CD4-positive, alpha-beta T cell (primary cell): ENCODE data around the gene MEIKIN. TPM values are rescaled to one million over a fixed set of nuclear protein-coding genes. Genes with fewer than 3 reads are reported as not detected.

ENCODE experiments used
- ATAC-seq: fragments of 200-7000 bp; cut with Tn5 transposase; one replicate; pipeline ENCODE4 v1.10.0; 2022; ENCODE audit warnings: mild to moderate bottlenecking; ENCODE audit not compliant: poor library complexity
- CTCF ChIA-PET: fragments of 350-600 bp; sonication (Branson Sonifier 250); formaldehyde crosslinking; loops from one replicate; lab custom pipeline; 2021; ENCODE audit warnings: antibody characterized with exemption, inconsistent platforms; lab: Charles Lee
- POLR2A ChIA-PET: fragments of 350-600 bp; sonication (Branson Sonifier 250); formaldehyde crosslinking; loops from one replicate; lab custom pipeline; 2021; ENCODE audit warnings: antibody characterized with exemption, inconsistent platforms; lab: Charles Lee
- DNase-seq, 14 experiments: peaks; one replicate each; pipeline ENCODE4 v3.0.0-alpha.2; 2013 to 2020; ENCODE audit warnings: mixed read lengths in 2 of 14
- H3K27ac ChIP-seq, 2 donors: one replicate each; pipeline versions ENCODE4 v1.5.1 to v1.7.0; 2013; ENCODE audit warnings: low read length in 2 of 2, low read depth in 1 of 2, mild to moderate bottlenecking in 1 of 2
- H3K27me3 ChIP-seq, 2 experiments: 1 replicate in 1 of 2; 2 replicates in 1 of 2; pipeline versions ENCODE4 v1.6.1 to v1.7.0; 2013; ENCODE audit warnings: low read length in 2 of 2, control low read depth in 1 of 2, mild to moderate bottlenecking in 1 of 2, moderate library complexity in 1 of 2; ENCODE audit not compliant: insufficient read depth in 2 of 2, control insufficient read depth in 1 of 2
- H3K36me3 ChIP-seq: one replicate; pipeline ENCODE4 v1.6.1; 2013; ENCODE audit warnings: low read length, control low read depth; ENCODE audit not compliant: insufficient read depth
- H3K4me1 ChIP-seq: one replicate; pipeline ENCODE4 v1.6.1; 2013; ENCODE audit warnings: low read length, control low read depth; ENCODE audit not compliant: insufficient read depth
- H3K4me3 ChIP-seq: one replicate; pipeline ENCODE4 v1.5.1; 2013; ENCODE audit warnings: mild to moderate bottlenecking, low read length, moderate library complexity
- H3K9me3 ChIP-seq, 2 experiments: 1 replicate in 1 of 2; 2 replicates in 1 of 2; pipeline versions ENCODE4 v1.6.1 to v1.7.0; 2013; ENCODE audit warnings: low read length in 2 of 2, mild to moderate bottlenecking in 2 of 2, control low read depth in 1 of 2, moderate library complexity in 1 of 2; ENCODE audit not compliant: control insufficient read depth in 1 of 2, insufficient read depth in 1 of 2
- H3K27ac Mint-ChIP-seq: one replicate; pipeline ENCODE4 v1.8.0; 2020; ENCODE audit warnings: mixed read lengths
- H3K27me3 Mint-ChIP-seq: one replicate; pipeline ENCODE4 v1.8.0; 2021; ENCODE audit warnings: mixed read lengths
- H3K36me3 Mint-ChIP-seq: one replicate; pipeline ENCODE4 v1.8.0; 2021; ENCODE audit warnings: low read depth, mixed read lengths
- H3K4me1 Mint-ChIP-seq: one replicate; pipeline ENCODE4 v1.8.0; 2021; ENCODE audit warnings: low read depth, mixed read lengths
- H3K4me3 Mint-ChIP-seq: one replicate; pipeline ENCODE4 v1.8.0; 2020; ENCODE audit warnings: mild to moderate bottlenecking, mixed read lengths
- H3K9me3 Mint-ChIP-seq: one replicate; pipeline ENCODE4 v1.8.0; 2020; ENCODE audit warnings: mixed read lengths
- CTCF ChIP-seq: fragments of 200-600 bp; IDR thresholded peaks from one replicate; pipeline ENCODE4 v1.8.0; 2022; ENCODE audit warnings: antibody characterized with exemption, mild to moderate bottlenecking
- intact Hi-C, 2 experiments: fragments of 100-400 bp; cut with DNase I in 1 of 2; cut with micrococcal nuclease in 1 of 2; formaldehyde crosslinking; loops; one replicate each; pipeline versions ENCODE4 v1.15.1 to v1.9.0; 2023 to 2025; cut with DNase I, micrococcal nuclease
- total RNA-seq, 174 experiments: library from RNA in 2 of 174; stranded (reverse) in 2 of 174; gene quantifications; one replicate each; pipeline ENCODE4 v1.2.3 and lab custom pipeline; 2021 to 2026

MEIKIN gene
- total RNA-seq, 2 experiments from 2014 or later, result not detected

- Histone ChIP-seq H3K4me3 (no peak overlapping the region), H3K9me3 (no peaks in the 10 kb centered on the region), H3K4me1 (no peaks in the 10 kb centered on the region), H3K36me3 (no peaks in the 10 kb centered on the region), H3K27ac (no peak overlapping the region), H3K27me3 (no peaks in the 10 kb centered on the region)
- POLR2A ChIA-PET, result interaction anchor here (1.4 to 2.0 kb wide), 3 partner anchors 14 to 197 kb away, joined by 3 to 9 read pairs (median 5); partner anchors contain the start of gene FNIP1
- Mint-ChIP-seq H3K9me3 (no peaks in the 10 kb centered on the region), H3K4me1 (no peaks in the 10 kb centered on the region), H3K27ac (no peak overlapping the region), H3K4me3 (no peak overlapping the region), H3K36me3 (no peaks in the 10 kb centered on the region), H3K27me3 (no peaks in the 10 kb centered on the region)
- ATAC-seq (peak; percentile 32), DNase-seq (peak in 4 of 14 experiments; percentile 8 to 55 (median 34))
- intact Hi-C loops, result loop anchor here (1.0 to 2.0 kb wide), 2 partner anchors 198 to 252 kb away; no protein-coding TSS in a partner anchor
- TF ChIP-seq CTCF, result peak; percentile 26
- CTCF ChIA-PET, result interaction anchor here (0.6 kb wide), 1 partner anchor 146 kb away, joined by 3 read pairs; no protein-coding TSS in a partner anchor
Observed at GRCh38 chr5:131810510-131811249, 134.8 kb downstream of the MEIKIN start.

GRCh38 chr5:131796793-131797693, 148.4 kb downstream of the MEIKIN start, which contains the start of gene FNIP1:
Gene FNIP1 (minus strand): TSS chr5:131797017. CDS start chr5:131796921, 96 bp downstream.
- Mint-ChIP-seq H3K9me3 (no peaks in the 10 kb centered on the region), H3K27ac (peak within 1 kb of the TSS; percentile 96), H3K4me3 (peak within 1 kb of the TSS; percentile 98), H3K36me3 (peaks cover 18% of the 10 kb centered on the region), H3K4me1 (peaks cover 44% of the 10 kb centered on the region), H3K27me3 (no peaks in the 10 kb centered on the region)
- Histone ChIP-seq H3K36me3 (no peaks in the 10 kb centered on the region), H3K27ac (peak within 1 kb of the TSS; percentile 88 to 91), H3K4me1 (peaks cover 14% of the 10 kb centered on the region), H3K4me3 (peak within 1 kb of the TSS; percentile 93), H3K27me3 (no peaks in the 10 kb centered on the region), H3K9me3 (no peaks in the 10 kb centered on the region)
- ChIA-PET POLR2A (interaction anchor here (0.6 to 2.7 kb wide), 26 partner anchors 9 to 1166 kb away, joined by 3 to 28 read pairs (median 4); partner anchors contain the start of genes ACSL6, AFF4 and RAPGEF6), CTCF (interaction anchor here (2.0 to 2.2 kb wide), 2 partner anchors 208 to 211 kb away, joined by 5 to 6 read pairs; no protein-coding TSS in a partner anchor)
- peak; percentile 94 for ATAC-seq
- peak; percentile 94 to 99 (median 98) for DNase-seq
- no peak for TF ChIP-seq CTCF
- intact Hi-C loops, result loop anchor here (1.0 to 5.0 kb wide), 3 partner anchors 50 to 625 kb away; partner anchors contain the start of genes RAPGEF6 (in 2 of the 2) and LYRM7 (in 1 of the 2)
